Measurements from ENCODE around the gene ANKFY1.

The ANKFY1 gene

GRCh38 chr17:4220655-4221054 lies 43.1 kb downstream of the ANKFY1 start:
- DNase-seq (ENCODE audit: low read depth) = no peak
- H3K4me3 ChIP-seq (ENCODE audit: low read depth, low read length) = no peak overlapping the region
- TF ChIP-seq CTCF (IDR thresholded peaks at IDR 0.05; ENCODE audit: control insufficient read depth, extremely low read depth, insufficient read depth) = no peak

- no peak overlapping the region for H3K4me3 ChIP-seq (ENCODE audit: low read depth, low read length)
- no peak for TF ChIP-seq CTCF (IDR thresholded peaks at IDR 0.05; ENCODE audit: control insufficient read depth, extremely low read depth, insufficient read depth)
- DNase-seq (ENCODE audit: low read depth) = no peak
These were observed 44.5 kb downstream of the ANKFY1 start for GRCh38 chr17:4219241-4219640.

- DNase-seq (ENCODE audit: low read depth) = no peak
- TF ChIP-seq CTCF (IDR thresholded peaks at IDR 0.05; ENCODE audit: control insufficient read depth, extremely low read depth, insufficient read depth) = no peak
- no peak overlapping the region for H3K4me3 ChIP-seq (ENCODE audit: low read depth, low read length)
These were observed 47.8 kb downstream of the ANKFY1 start for GRCh38 chr17:4215882-4216570.

- no peak for TF ChIP-seq CTCF (IDR thresholded peaks at IDR 0.05; ENCODE audit: control insufficient read depth, extremely low read depth, insufficient read depth)
- no peak for DNase-seq (ENCODE audit: low read depth)
These were observed 49.6 kb downstream of the ANKFY1 start for GRCh38 chr17:4214157-4214556.

GRCh38 chr17:4209611-4210010 lies 54.2 kb downstream of the ANKFY1 start:
- DNase-seq (ENCODE audit: low read depth) = no peak
- no peak overlapping the region for H3K4me3 ChIP-seq (ENCODE audit: low read depth, low read length)
- TF ChIP-seq CTCF (IDR thresholded peaks at IDR 0.05; ENCODE audit: control insufficient read depth, extremely low read depth, insufficient read depth) = no peak

More at GRCh38 chr17:4214157-4214556, 49.6 kb downstream of the ANKFY1 start:
- H3K4me3 ChIP-seq (ENCODE audit: low read depth, low read length) = no peak overlapping the region

- no peak for TF ChIP-seq CTCF (IDR thresholded peaks at IDR 0.05; ENCODE audit: control insufficient read depth, extremely low read depth, insufficient read depth)
- no peak for DNase-seq (ENCODE audit: low read depth)
- no peak overlapping the region for H3K4me3 ChIP-seq (ENCODE audit: low read depth, low read length)
These were observed 55.5 kb downstream of the ANKFY1 start for GRCh38 chr17:4208238-4208637.

GRCh38 chr17:4206962-4207361 lies 56.8 kb downstream of the ANKFY1 start:
- no peak for TF ChIP-seq CTCF (IDR thresholded peaks at IDR 0.05; ENCODE audit: control insufficient read depth, extremely low read depth, insufficient read depth)
- DNase-seq (ENCODE audit: low read depth) = no peak
- H3K4me3 ChIP-seq (ENCODE audit: low read depth, low read length) = no peak overlapping the region
